Keratinocyte (primary cell): ENCODE data around the gene CUX1. TPM values are rescaled to one million over a fixed set of nuclear protein-coding genes. Genes with fewer than 3 reads are reported as not detected.

ENCODE experiments used
- DNase-seq: peaks from one replicate; pipeline ENCODE4 v3.0.0-alpha.2; 2011; ENCODE audit warnings: low read depth, missing footprints, low spot score
- FAIRE-seq: peaks from 2 replicates; lab custom pipeline; 2011; peaks lifted over from hg19 to GRCh38; lab: Jason Lieb, UNC
- H2AFZ ChIP-seq: 2 replicates; pipeline ENCODE4 v1.6.0; 2012; ENCODE audit warnings: low read length, control low read depth, inconsistent platforms; ENCODE audit not compliant: control insufficient read depth
- H3K27ac ChIP-seq: 2 replicates; pipeline ENCODE4 v1.5.1; 2011; ENCODE audit warnings: low read length; ENCODE audit not compliant: control insufficient read depth, insufficient read depth
- H3K27me3 ChIP-seq: 3 replicates; pipeline ENCODE4 v1.6.0; 2011; ENCODE audit warnings: low read length; ENCODE audit not compliant: control insufficient read depth, insufficient read depth; ENCODE audit errors: extremely low read depth
- H3K36me3 ChIP-seq, 2 experiments: 2 replicates in 1 of 2; 3 replicates in 1 of 2; pipeline ENCODE4 v1.5.1; 2011; ENCODE audit warnings: low read length in 2 of 2, mild to moderate bottlenecking in 1 of 2; ENCODE audit not compliant: control insufficient read depth in 2 of 2, insufficient read depth in 2 of 2; ENCODE audit errors: extremely low read depth in 1 of 2
- H3K4me1 ChIP-seq: 3 replicates; pipeline ENCODE4 v1.5.1; 2011; ENCODE audit warnings: low read length; ENCODE audit not compliant: control insufficient read depth, insufficient read depth; ENCODE audit errors: extremely low read depth
- H3K4me2 ChIP-seq: 3 replicates; pipeline ENCODE4 v1.6.0; 2011; ENCODE audit warnings: low read depth, low read length; ENCODE audit not compliant: control insufficient read depth, insufficient read depth; ENCODE audit errors: extremely low read depth
- H3K4me3 ChIP-seq, 3 experiments: fragments of 200-600 bp in 1 of 3; sonication (generic) in 1 of 3; 2 replicates in 2 of 3; 3 replicates in 1 of 3; pipeline ENCODE4 v1.5.1; 2011 to 2016; ENCODE audit warnings: low read length in 3 of 3, mild to moderate bottlenecking in 3 of 3, control low read depth in 2 of 3, inconsistent platforms in 1 of 3, low read depth in 1 of 3, mixed read lengths in 1 of 3, mixed run types in 1 of 3, moderate library complexity in 1 of 3; ENCODE audit not compliant: control insufficient read depth in 2 of 3, insufficient read depth in 2 of 3; ENCODE audit errors: extremely low read depth in 1 of 3
- H3K79me2 ChIP-seq: 2 replicates; pipeline ENCODE4 v1.6.0; 2012; ENCODE audit warnings: low read length; ENCODE audit not compliant: control insufficient read depth, insufficient read depth
- H3K9ac ChIP-seq: 3 replicates; pipeline ENCODE4 v1.6.0; 2011; ENCODE audit warnings: low read length; ENCODE audit not compliant: control insufficient read depth, insufficient read depth; ENCODE audit errors: extremely low read depth
- H3K9me1 ChIP-seq: 3 replicates; pipeline ENCODE4 v1.6.0; 2011; ENCODE audit warnings: low read length; ENCODE audit not compliant: control insufficient read depth, insufficient read depth; ENCODE audit errors: extremely low read depth
- H3K9me3 ChIP-seq: 2 replicates; pipeline ENCODE4 v1.5.1; 2012; ENCODE audit warnings: low read depth, low read length; ENCODE audit not compliant: control insufficient read depth
- H4K20me1 ChIP-seq: 3 replicates; pipeline ENCODE4 v1.6.0; 2011; ENCODE audit warnings: low read length; ENCODE audit not compliant: control insufficient read depth, insufficient read depth; ENCODE audit errors: extremely low read depth
- EZH2 ChIP-seq: IDR thresholded peaks from one replicate; pipeline ENCODE4 v1.6.1; 2012; ENCODE audit warnings: inconsistent platforms, mild to moderate bottlenecking, low read length, moderate library complexity
- dilution Hi-C: fragments of 300-500 bp; cut with MboI; formaldehyde crosslinking; loops from one replicate; pipeline ENCODE4 v1.7.0; 2020; ENCODE audit warnings: low sequenced_read_pairs; ENCODE audit not compliant: extremely low pct_ligation_motif_present
- polyA plus RNA-seq, 5 experiments: library from polyadenylated mRNA; depleted of rRNA in 3 of 5; stranded (reverse) in 3 of 5; stranded (forward) in 1 of 5; unstranded in 1 of 5; fragments of >200 nt; gene quantifications; 1 replicate in 1 of 5; 2 replicates in 3 of 5; 3 replicates in 1 of 5; pipeline versions ENCODE4 v1.2.1 to v1.2.3, GENCODE V29; 2011 to 2012; ENCODE audit warnings: missing spikeins in 2 of 5, low read depth in 1 of 5, low replicate concordance in 1 of 5
- TF ChIP-seq, protein P1 (sequence below), 3 experiments: IDR thresholded peaks in 1 of 3; conservative IDR thresholded peaks in 1 of 3; optimal IDR thresholded peaks in 1 of 3; 2 replicates in 2 of 3; 3 replicates in 1 of 3; pipeline versions ENCODE3 to v1.5.1; 2011; ENCODE audit warnings: low read length in 3 of 3, mild to moderate bottlenecking in 3 of 3, moderate library complexity in 2 of 3, control low read depth in 1 of 3, inconsistent platforms in 1 of 3; ENCODE audit not compliant: insufficient read depth in 2 of 3; ENCODE audit errors: extremely low read depth in 1 of 3

Gene CUX1
- polyA plus RNA-seq, 1 donor (not counting 4 experiments of a cell fraction or from before 2014, with no cell fraction given), result 18.3 TPM

DNA sequence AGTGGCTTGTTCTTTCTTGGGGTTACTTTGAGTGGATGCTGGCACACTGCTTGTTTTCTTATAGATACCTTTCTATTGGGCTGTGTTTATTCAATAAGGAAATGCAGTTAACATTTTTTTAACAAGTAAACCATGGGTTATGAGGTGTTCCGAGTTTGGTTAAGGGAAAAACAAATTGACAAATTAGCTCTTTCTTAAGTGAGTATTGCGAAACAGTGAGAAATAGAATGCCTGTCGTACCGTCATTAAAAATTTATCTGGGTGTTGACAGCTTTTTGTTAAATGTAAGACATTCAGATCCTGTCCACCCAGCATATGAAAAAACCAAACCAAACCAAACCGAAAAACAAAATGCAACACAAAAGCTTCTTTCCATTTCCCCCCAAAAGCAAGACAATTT, 6.2 kb downstream of the CUX1 start:
- DNase-seq (no peak), FAIRE-seq (no peak)
- Histone ChIP-seq H3K79me2 (peaks cover 59% of the 10 kb centered on the region), H3K9me3 (no peaks in the 10 kb centered on the region), H3K27me3 (no peaks in the 10 kb centered on the region), H2AFZ (no peak overlapping the region), H4K20me1 (peaks cover 4% of the 10 kb centered on the region), H3K4me3 (no peak overlapping the region), H3K4me1 (peaks cover 5% of the 10 kb centered on the region), H3K36me3 (no peaks in the 10 kb centered on the region), H3K9me1 (no peaks in the 10 kb centered on the region), H3K9ac (no peak overlapping the region), H3K4me2 (no peak overlapping the region), H3K27ac (no peak overlapping the region)
- dilution Hi-C loops, result no loop called here
- TF ChIP-seq EZH2, result no peak
- TF ChIP-seq, protein P1, sequence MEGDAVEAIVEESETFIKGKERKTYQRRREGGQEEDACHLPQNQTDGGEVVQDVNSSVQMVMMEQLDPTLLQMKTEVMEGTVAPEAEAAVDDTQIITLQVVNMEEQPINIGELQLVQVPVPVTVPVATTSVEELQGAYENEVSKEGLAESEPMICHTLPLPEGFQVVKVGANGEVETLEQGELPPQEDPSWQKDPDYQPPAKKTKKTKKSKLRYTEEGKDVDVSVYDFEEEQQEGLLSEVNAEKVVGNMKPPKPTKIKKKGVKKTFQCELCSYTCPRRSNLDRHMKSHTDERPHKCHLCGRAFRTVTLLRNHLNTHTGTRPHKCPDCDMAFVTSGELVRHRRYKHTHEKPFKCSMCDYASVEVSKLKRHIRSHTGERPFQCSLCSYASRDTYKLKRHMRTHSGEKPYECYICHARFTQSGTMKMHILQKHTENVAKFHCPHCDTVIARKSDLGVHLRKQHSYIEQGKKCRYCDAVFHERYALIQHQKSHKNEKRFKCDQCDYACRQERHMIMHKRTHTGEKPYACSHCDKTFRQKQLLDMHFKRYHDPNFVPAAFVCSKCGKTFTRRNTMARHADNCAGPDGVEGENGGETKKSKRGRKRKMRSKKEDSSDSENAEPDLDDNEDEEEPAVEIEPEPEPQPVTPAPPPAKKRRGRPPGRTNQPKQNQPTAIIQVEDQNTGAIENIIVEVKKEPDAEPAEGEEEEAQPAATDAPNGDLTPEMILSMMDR (optimal IDR thresholded peaks at IDR 0.05 in 1 of 3, IDR thresholded peaks at IDR 0.05 in 1 of 3, conservative IDR thresholded peaks at IDR 0.05 in 1 of 3; ENCODE audit: extremely low read depth in 1 of 3, insufficient read depth in 2 of 3, low read length in 3 of 3), result no peak

DNA sequence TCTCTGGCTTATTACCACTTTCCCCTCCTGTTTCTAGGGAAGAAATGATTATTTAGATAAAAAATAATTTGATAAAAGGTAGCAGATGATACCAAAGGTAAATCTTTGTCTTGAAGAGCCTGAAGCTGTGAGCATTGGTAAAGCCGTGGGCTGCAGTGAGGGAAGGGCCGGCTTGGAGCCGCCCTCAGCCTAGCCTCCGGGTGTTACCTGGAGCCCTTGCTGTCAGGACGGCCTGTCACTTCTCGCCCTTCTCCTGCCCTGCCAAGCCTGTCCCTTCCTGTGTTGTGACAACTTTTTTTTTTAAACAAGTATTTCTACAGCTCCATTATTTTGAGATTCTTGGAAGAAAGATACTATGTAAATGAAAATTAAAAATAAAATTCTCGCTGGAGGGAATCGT, 7.0 kb downstream of the CUX1 start:
- no peak for DNase-seq
- H4K20me1 ChIP-seq, result peaks cover 4% of the 10 kb centered on the region
- no peak overlapping the region for H3K27ac ChIP-seq
- no peak overlapping the region for H2AFZ ChIP-seq
- H3K27me3 ChIP-seq, result no peaks in the 10 kb centered on the region
- no peak overlapping the region for H3K9ac ChIP-seq
- H3K9me1 ChIP-seq, result no peaks in the 10 kb centered on the region
- H3K36me3 ChIP-seq, result no peaks in the 10 kb centered on the region
- dilution Hi-C loops, result no loop called here
- no peak overlapping the region for H3K4me2 ChIP-seq
- no peak for FAIRE-seq
- no peaks in the 10 kb centered on the region for H3K9me3 ChIP-seq
- H3K79me2 ChIP-seq, result peaks cover 57% of the 10 kb centered on the region
- H3K4me1 ChIP-seq, result peaks cover 5% of the 10 kb centered on the region
- H3K4me3 ChIP-seq, result no peak overlapping the region
- TF ChIP-seq, protein P1 (optimal IDR thresholded peaks at IDR 0.05 in 1 of 3, IDR thresholded peaks at IDR 0.05 in 1 of 3, conservative IDR thresholded peaks at IDR 0.05 in 1 of 3; ENCODE audit: extremely low read depth in 1 of 3, insufficient read depth in 2 of 3, low read length in 3 of 3), result no peak
- TF ChIP-seq EZH2, result no peak
